ENCODE results near the gene ADD1. TPM values are rescaled to one million over a fixed set of nuclear protein-coding genes. Genes with fewer than 3 reads are reported as not detected.

ADD1 gene
- total and polyA plus RNA-seq, 7 donors: 124 to 224 (median 176) TPM

DNA sequence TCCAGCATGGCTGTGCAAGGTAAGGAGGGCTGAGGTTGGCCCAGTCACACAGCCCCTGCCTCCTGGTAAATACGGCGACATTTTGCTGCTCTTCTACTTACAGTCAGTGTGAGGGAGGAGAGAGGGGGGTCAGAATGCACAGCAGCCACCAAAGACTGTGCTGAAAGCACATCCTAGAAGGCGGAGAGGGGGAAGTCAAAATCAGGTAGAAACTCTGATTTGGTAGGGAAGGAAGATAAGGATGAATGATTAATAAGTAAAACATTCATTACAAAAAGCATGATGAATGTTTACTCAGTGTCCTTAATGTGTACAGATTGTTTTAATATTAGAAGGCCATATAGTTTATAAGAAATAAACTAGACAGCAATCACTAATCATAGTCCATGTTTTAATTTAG lies 57.5 kb downstream of the ADD1 start:
- Histone ChIP-seq H3K4me3 (no peak overlapping the region), H3K27me3 (ENCODE audit: insufficient read depth in 3 of 3, low read length in 2 of 3) (no peaks in the 10 kb centered on the region), H3K27ac (no peak overlapping the region), H3K4me1 (no peaks in the 10 kb centered on the region), H3K9me3 (no peaks in the 10 kb centered on the region), H3K36me3 (ENCODE audit: insufficient read depth in 1 of 2, low read depth in 1 of 2) (peaks cover 10 to 100% of the 10 kb centered on the region in 2 donors)
- 87 to 94% (median 91%) methylated on average over 3 of the region's 3 CpGs for WGBS, 3 donors
- intact Hi-C loops (cut with DNase I): no loop called here
- DNase-seq: no peak
- TF ChIP-seq, protein P1, sequence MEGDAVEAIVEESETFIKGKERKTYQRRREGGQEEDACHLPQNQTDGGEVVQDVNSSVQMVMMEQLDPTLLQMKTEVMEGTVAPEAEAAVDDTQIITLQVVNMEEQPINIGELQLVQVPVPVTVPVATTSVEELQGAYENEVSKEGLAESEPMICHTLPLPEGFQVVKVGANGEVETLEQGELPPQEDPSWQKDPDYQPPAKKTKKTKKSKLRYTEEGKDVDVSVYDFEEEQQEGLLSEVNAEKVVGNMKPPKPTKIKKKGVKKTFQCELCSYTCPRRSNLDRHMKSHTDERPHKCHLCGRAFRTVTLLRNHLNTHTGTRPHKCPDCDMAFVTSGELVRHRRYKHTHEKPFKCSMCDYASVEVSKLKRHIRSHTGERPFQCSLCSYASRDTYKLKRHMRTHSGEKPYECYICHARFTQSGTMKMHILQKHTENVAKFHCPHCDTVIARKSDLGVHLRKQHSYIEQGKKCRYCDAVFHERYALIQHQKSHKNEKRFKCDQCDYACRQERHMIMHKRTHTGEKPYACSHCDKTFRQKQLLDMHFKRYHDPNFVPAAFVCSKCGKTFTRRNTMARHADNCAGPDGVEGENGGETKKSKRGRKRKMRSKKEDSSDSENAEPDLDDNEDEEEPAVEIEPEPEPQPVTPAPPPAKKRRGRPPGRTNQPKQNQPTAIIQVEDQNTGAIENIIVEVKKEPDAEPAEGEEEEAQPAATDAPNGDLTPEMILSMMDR (IDR thresholded peaks at IDR 0.05): no peak
- ATAC-seq: no peak

DNA sequence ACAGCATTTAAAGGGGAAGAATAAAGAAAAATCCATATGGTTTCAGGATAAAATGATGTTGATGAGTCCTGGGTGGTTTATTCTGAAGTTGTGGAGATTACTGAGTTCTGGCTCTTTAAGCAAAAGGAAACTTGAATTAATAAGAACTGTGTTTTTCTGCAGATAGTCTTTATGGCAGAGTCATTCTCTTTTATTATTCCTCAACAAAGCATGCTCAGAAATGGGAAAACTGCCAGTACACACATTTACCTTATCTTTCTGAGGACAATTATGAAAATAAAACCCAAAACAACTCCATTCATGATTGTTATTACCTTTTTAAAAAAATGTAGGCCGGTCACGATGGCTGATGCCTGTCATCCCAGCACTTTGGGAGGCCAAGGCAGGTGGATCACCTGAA lies 58.5 kb downstream of the ADD1 start:
- H3K9me3 ChIP-seq: no peaks in the 10 kb centered on the region
- no peaks in the 10 kb centered on the region for H3K27me3 ChIP-seq (ENCODE audit: insufficient read depth in 3 of 3, low read length in 2 of 3)
- TF ChIP-seq, protein P1 (IDR thresholded peaks at IDR 0.05): no peak
- no peak overlapping the region for H3K27ac ChIP-seq
- DNase-seq: no peak
- WGBS, 3 donors: 92 to 97% (median 95%) methylated on average over 2 of the region's 2 CpGs
- peaks cover 10 to 100% of the 10 kb centered on the region in 2 donors for H3K36me3 ChIP-seq (ENCODE audit: insufficient read depth in 1 of 2, low read depth in 1 of 2)
- no peak overlapping the region for H3K4me3 ChIP-seq
- intact Hi-C loops (cut with DNase I): no loop called here
- no peak for ATAC-seq
- no peaks in the 10 kb centered on the region for H3K4me1 ChIP-seq

DNA sequence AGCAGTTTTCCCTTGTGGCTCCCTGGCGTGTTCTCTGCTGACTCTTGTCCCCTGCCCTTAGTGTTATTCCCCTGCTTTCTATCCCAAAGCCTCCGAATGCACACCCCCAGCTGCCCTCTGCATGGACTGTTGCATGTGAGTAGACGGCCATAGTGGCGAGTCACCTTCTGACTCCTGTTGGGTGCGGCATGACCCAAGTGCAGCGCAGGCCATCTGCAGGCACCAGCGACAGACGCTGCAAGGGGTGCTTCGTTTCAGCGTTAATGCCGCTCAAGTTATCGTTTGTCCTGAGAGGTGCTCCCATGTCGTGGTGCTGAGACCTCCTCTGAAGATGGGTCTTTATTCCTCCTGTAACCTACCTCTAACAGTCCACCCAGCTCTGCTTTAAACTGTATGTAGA lies 61.9 kb downstream of the ADD1 start:
- no peaks in the 10 kb centered on the region for H3K27me3 ChIP-seq (ENCODE audit: insufficient read depth in 3 of 3, low read length in 2 of 3)
- intact Hi-C loops (cut with DNase I): no loop called here
- peaks cover 14 to 100% of the 10 kb centered on the region in 2 donors for H3K36me3 ChIP-seq (ENCODE audit: insufficient read depth in 1 of 2, low read depth in 1 of 2)
- 90 to 95% (median 91%) methylated on average over 13 of the region's 13 CpGs for WGBS, 3 donors
- no peaks in the 10 kb centered on the region for H3K9me3 ChIP-seq
- TF ChIP-seq, protein P1 (IDR thresholded peaks at IDR 0.05): no peak
- no peak for DNase-seq
- no peak for ATAC-seq
- H3K4me1 ChIP-seq: no peaks in the 10 kb centered on the region
- H3K27ac ChIP-seq: no peak overlapping the region
- H3K4me3 ChIP-seq: no peak overlapping the region

- TF ChIP-seq, protein P1 (IDR thresholded peaks at IDR 0.05): no peak
- no peaks in the 10 kb centered on the region for H3K27me3 ChIP-seq (ENCODE audit: insufficient read depth in 3 of 3, low read length in 2 of 3)
- H3K4me1 ChIP-seq: no peaks in the 10 kb centered on the region
- H3K4me3 ChIP-seq: no peak overlapping the region
- peaks cover 14 to 100% of the 10 kb centered on the region in 2 donors for H3K36me3 ChIP-seq (ENCODE audit: insufficient read depth in 1 of 2, low read depth in 1 of 2)
- ATAC-seq (no peak), DNase-seq (no peak)
- no peaks in the 10 kb centered on the region for H3K9me3 ChIP-seq
- no peak overlapping the region for H3K27ac ChIP-seq
- WGBS, 3 donors: 84 to 91% (median 87%) methylated on average over 8 of the region's 8 CpGs
- intact Hi-C loops (cut with DNase I): no loop called here
These were observed 62.6 kb downstream of the ADD1 start for GRCh38 chr4:2906218-2906617.

- 75 to 85% (median 82%) methylated on average over 4 of the region's 4 CpGs for WGBS, 3 donors
- intact Hi-C loops (cut with DNase I): no loop called here
These were observed 63.6 kb downstream of the ADD1 start for GRCh38 chr4:2907226-2907625.

More at GRCh38 chr4:2907226-2907625, 63.6 kb downstream of the ADD1 start:
- no peaks in the 10 kb centered on the region for H3K27me3 ChIP-seq (ENCODE audit: insufficient read depth in 3 of 3, low read length in 2 of 3)
- TF ChIP-seq, protein P1 (IDR thresholded peaks at IDR 0.05): no peak
- H3K27ac ChIP-seq: no peak overlapping the region
- no peaks in the 10 kb centered on the region for H3K4me1 ChIP-seq
- H3K9me3 ChIP-seq: no peaks in the 10 kb centered on the region
- H3K36me3 ChIP-seq (ENCODE audit: insufficient read depth in 1 of 2, low read depth in 1 of 2): peaks cover 10 to 100% of the 10 kb centered on the region in 2 donors
- no peak for DNase-seq
- no peak overlapping the region for H3K4me3 ChIP-seq
- ATAC-seq: no peak
